Fibroblast of mammary gland (primary cell): ENCODE measurements around the gene MTMR3.
A peak's percentile ranks its signal among the peaks of the same experiment; 100 is the strongest.

Experiments
- DNase-seq: peaks from one replicate; pipeline ENCODE4 v3.0.0-alpha.2; 2010; ENCODE audit warnings: low read depth
- H3K4me3 ChIP-seq: 2 replicates; pipeline ENCODE4 v1.5.1; 2011; ENCODE audit warnings: low read depth, mild to moderate bottlenecking, low read length, moderate library complexity; ENCODE audit not compliant: control insufficient read depth
- CTCF ChIP-seq: conservative IDR thresholded peaks from 2 replicates; pipeline ENCODE4 v1.5.1; 2011; ENCODE audit warnings: low read depth, low read length, inconsistent platforms; ENCODE audit not compliant: control insufficient read depth, insufficient read depth

Gene MTMR3

GRCh38 chr22:29867851-29868250, 15.1 kb upstream of the MTMR3 start:
- no peak overlapping the region for H3K4me3 ChIP-seq
- TF ChIP-seq CTCF = no peak
- DNase-seq = no peak

GRCh38 chr22:29870574-29870973, 12.4 kb upstream of the MTMR3 start:
- no peak for DNase-seq
- TF ChIP-seq CTCF = no peak
- H3K4me3 ChIP-seq = no peak overlapping the region

- no peak overlapping the region for H3K4me3 ChIP-seq
- TF ChIP-seq CTCF = no peak
- no peak for DNase-seq
Observed at GRCh38 chr22:29871684-29872083, 11.3 kb upstream of the MTMR3 start.

DNA sequence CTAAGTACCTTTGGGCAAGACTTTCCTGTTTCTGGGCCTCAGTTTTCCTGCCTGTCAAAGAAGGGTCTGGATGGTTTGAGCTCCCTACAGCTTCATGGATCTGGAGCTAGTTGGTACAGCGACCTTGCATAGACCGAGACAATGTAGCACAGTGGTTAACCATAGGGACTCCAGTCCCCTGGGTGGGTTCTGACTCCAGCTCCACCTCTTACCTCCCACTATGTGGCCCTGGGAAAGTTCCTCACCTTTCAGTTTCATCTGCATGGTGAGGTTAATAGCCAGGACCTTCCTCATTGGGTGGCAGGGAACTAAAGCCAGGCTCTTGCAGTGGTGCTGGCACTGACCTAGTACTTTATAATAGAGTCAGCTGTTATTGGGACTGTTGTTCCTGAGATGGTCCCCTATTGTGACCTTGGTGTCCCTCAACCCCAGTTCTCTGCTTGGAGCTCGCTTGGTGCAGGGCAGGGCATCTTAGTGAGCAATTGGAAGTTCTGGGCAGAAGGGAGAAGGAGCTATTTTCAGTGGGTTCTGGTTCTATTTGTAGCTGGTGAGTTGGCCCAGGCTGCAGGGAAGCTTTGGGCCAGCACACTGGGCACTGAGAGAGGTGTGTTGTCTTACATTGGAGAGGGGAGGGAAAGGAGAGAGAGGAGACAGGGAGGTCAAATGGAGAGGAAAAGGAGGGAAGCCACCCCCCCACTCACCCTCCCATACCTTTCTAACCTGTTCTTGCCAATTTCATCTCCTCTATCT, 10.7 kb upstream of the MTMR3 start:
- TF ChIP-seq CTCF = no peak
- no peak overlapping the region for H3K4me3 ChIP-seq
- no peak for DNase-seq

DNA sequence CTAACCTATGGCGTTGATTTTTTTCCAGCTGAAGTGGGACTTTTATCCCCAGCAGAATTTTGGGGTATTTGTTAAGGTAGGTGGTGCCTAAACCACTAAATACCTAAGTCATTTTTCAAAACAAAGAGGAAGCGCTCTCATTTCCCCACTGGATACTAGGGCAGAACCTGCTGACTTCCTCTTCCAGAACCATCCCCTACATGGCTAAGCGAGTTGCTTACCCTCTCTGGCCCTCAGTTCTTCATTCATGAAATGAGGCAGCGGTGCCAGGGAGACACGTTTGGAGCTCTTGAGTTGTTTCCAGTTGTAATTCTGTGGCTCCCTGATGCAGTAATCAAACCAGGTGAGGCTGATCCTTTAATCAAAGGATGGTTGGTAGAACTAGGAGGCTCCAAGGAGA, 10.0 kb upstream of the MTMR3 start:
- DNase-seq = no peak
- TF ChIP-seq CTCF = no peak

GRCh38 chr22:29873943-29874342, 9.0 kb upstream of the MTMR3 start:
- no peak overlapping the region for H3K4me3 ChIP-seq
- DNase-seq = no peak
- no peak for TF ChIP-seq CTCF

More for the DNA sequence above, 10.0 kb upstream of the MTMR3 start:
- H3K4me3 ChIP-seq = no peak overlapping the region

DNA sequence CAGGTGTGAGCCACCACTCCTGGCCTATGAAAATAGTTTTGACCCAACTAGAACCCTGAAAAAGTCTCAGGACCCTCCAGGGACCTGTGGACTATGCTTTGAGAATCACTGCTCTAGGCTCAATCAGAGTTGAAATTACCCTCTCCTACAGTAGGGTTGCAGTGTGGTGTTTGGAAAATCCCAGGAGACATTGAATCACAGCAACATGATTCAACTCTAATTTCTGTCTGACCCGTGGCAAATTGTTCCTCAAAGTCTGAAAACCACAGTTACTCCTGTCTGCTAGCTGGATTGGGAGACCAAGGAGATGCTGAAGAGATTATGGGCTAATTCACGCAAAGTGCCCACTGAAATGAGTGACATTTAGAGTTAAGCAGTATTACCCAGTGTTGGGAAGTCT, 5.4 kb upstream of the MTMR3 start:
- H3K4me3 ChIP-seq = no peak overlapping the region
- TF ChIP-seq CTCF = no peak
- peak; percentile 85 for DNase-seq
